B cell (primary cell): Measurements from ENCODE around the gene CALR. TPM values are rescaled to one million over a fixed set of nuclear protein-coding genes. Genes with fewer than 3 reads are reported as not detected.
A peak's percentile ranks its signal among the peaks of the same experiment; 100 is the strongest.
"Not testable (repeated sequence)": the region's sequence is repeated elsewhere in the genome, so short reads cannot be mapped to it uniquely, and the experiment has no call there.

Experiments
- ATAC-seq: fragments of 200-7000 bp; cut with Tn5 transposase; one replicate; pipeline ENCODE4 v1.10.0; 2021; ENCODE audit warnings: low read depth, mild to moderate bottlenecking, moderate number of reproducible peaks, moderate library complexity
- CTCF ChIA-PET: fragments of 350-600 bp; sonication (Branson Sonifier 250); formaldehyde crosslinking; loops from one replicate; lab custom pipeline; 2021; ENCODE audit warnings: antibody characterized with exemption, inconsistent platforms; lab: Charles Lee
- POLR2A ChIA-PET: fragments of 350-600 bp; sonication (Branson Sonifier 250); formaldehyde crosslinking; loops from one replicate; lab custom pipeline; 2021; ENCODE audit warnings: antibody characterized with exemption; lab: Charles Lee
- DNase-seq: peaks from one replicate; pipeline ENCODE4 v3.0.0; 2013
- H2AFZ ChIP-seq: 2 replicates; pipeline ENCODE4 v1.6.1; 2012; ENCODE audit warnings: mild to moderate bottlenecking, low read depth, low read length; ENCODE audit not compliant: insufficient read depth, poor library complexity, severe bottlenecking
- H3K27ac ChIP-seq, 2 donors: 1 replicate in 1 of 2; 2 replicates in 1 of 2; pipeline ENCODE4 v1.5.1; 2012 to 2013; ENCODE audit warnings: low read length in 2 of 2, mild to moderate bottlenecking in 2 of 2, moderate library complexity in 1 of 2
- H3K27me3 ChIP-seq, 4 experiments: fragments of 200-600 bp in 1 of 4; sonication (generic) in 1 of 4; replicated peaks in 1 of 4; 1 replicate in 2 of 4; 2 replicates in 2 of 4; pipeline versions ENCODE4 v1.6.1 to v1.7.0; 2013 to 2016; ENCODE audit warnings: low read length in 3 of 4, mild to moderate bottlenecking in 2 of 4, mixed read lengths in 1 of 4, moderate library complexity in 1 of 4; ENCODE audit not compliant: insufficient read depth in 4 of 4, control insufficient read depth in 3 of 4; ENCODE audit errors: control extremely low read depth in 1 of 4
- H3K36me3 ChIP-seq, 2 experiments: replicated peaks in 1 of 2; 1 replicate in 1 of 2; 2 replicates in 1 of 2; pipeline versions ENCODE4 v1.6.1 to v1.7.1; 2013; ENCODE audit warnings: low read length in 1 of 2; ENCODE audit not compliant: insufficient read depth in 2 of 2, control insufficient read depth in 1 of 2; ENCODE audit errors: control extremely low read depth in 1 of 2, extremely low read depth in 1 of 2
- H3K4me1 ChIP-seq, 2 donors: fragments of 200-600 bp in 1 of 2; sonication (generic) in 1 of 2; 1 replicate in 1 of 2; 2 replicates in 1 of 2; pipeline versions ENCODE4 v1.5.1 to v1.6.1; 2013 to 2017; ENCODE audit warnings: low read length in 2 of 2; ENCODE audit not compliant: control insufficient read depth in 2 of 2, insufficient read depth in 2 of 2
- H3K4me2 ChIP-seq: replicated peaks from 2 replicates; pipeline ENCODE3; 2012; ENCODE audit warnings: mild to moderate bottlenecking, low read depth, low read length; ENCODE audit not compliant: poor library complexity, severe bottlenecking
- H3K4me3 ChIP-seq, 5 experiments: fragments of 200-600 bp in 1 of 5; sonication (generic) in 1 of 5; 1 replicate in 3 of 5; 2 replicates in 2 of 5; pipeline versions ENCODE4 v1.5.1 to v1.7.0; 2011 to 2016; ENCODE audit warnings: low read length in 4 of 5, mild to moderate bottlenecking in 4 of 5, low read depth in 2 of 5, control low read depth in 1 of 5, moderate library complexity in 1 of 5; ENCODE audit not compliant: insufficient read depth in 1 of 5; ENCODE audit errors: control extremely low read depth in 1 of 5, extremely low read depth in 1 of 5
- H3K79me2 ChIP-seq: fragments of 200-600 bp; sonication (generic); one replicate; pipeline ENCODE4 v1.6.0; 2016; ENCODE audit warnings: low read length; ENCODE audit not compliant: control insufficient read depth, insufficient read depth
- H3K9ac ChIP-seq: fragments of 200-600 bp; sonication (generic); 2 replicates; pipeline ENCODE4 v1.6.1; 2017; ENCODE audit warnings: mild to moderate bottlenecking, low read length, moderate library complexity
- H3K9me3 ChIP-seq, 3 donors: one replicate each; pipeline versions ENCODE4 v1.6.1 to v1.7.1; 2013; ENCODE audit warnings: low read length in 2 of 3; ENCODE audit not compliant: control insufficient read depth in 2 of 3, insufficient read depth in 1 of 3; ENCODE audit errors: control extremely low read depth in 1 of 3
- H4K20me1 ChIP-seq: 2 replicates; pipeline ENCODE4 v1.6.0; 2012; ENCODE audit warnings: mild to moderate bottlenecking, low read length; ENCODE audit not compliant: insufficient read depth, control insufficient read depth, poor library complexity, severe bottlenecking
- H3K27ac Mint-ChIP-seq: one replicate; pipeline ENCODE4 v1.8.0; 2021; ENCODE audit warnings: mixed read lengths
- H3K27me3 Mint-ChIP-seq: one replicate; pipeline ENCODE4 v1.8.0; 2021; ENCODE audit warnings: mixed read lengths
- H3K4me1 Mint-ChIP-seq: one replicate; pipeline ENCODE4 v1.8.0; 2021; ENCODE audit warnings: mixed read lengths
- H3K4me3 Mint-ChIP-seq: one replicate; pipeline ENCODE4 v1.8.0; 2021; ENCODE audit warnings: mixed read lengths
- H3K9me3 Mint-ChIP-seq: one replicate; pipeline ENCODE4 v1.8.0; 2022; ENCODE audit warnings: mixed read lengths; ENCODE audit not compliant: insufficient read depth
- CTCF ChIP-seq: fragments of 200-600 bp; IDR thresholded peaks from one replicate; pipeline ENCODE4 v1.8.0; 2022; ENCODE audit warnings: antibody characterized with exemption, mild to moderate bottlenecking
- EZH2 ChIP-seq: IDR thresholded peaks from 2 replicates; pipeline ENCODE4 v1.6.1; 2012; ENCODE audit warnings: borderline replicate concordance, low read depth, mild to moderate bottlenecking, moderate library complexity, low read length; ENCODE audit not compliant: insufficient read depth, poor library complexity, severe bottlenecking
- WGBS: methylation state at CpG from one replicate; pipeline ENCODE4 v1.1.5; 2013; ENCODE audit warnings: missing lambda C conversion rate; ENCODE audit not compliant: insufficient coverage; 5-methylcytosine and 5-hydroxymethylcytosine counted together
- intact Hi-C: fragments of 100-400 bp; cut with micrococcal nuclease; formaldehyde crosslinking; loops from one replicate; pipeline ENCODE4 v1.10.0; 2022
- polyA plus RNA-seq: library from polyadenylated mRNA; depleted of rRNA; stranded (reverse); fragments of >200 nt; gene quantifications from 2 replicates; pipeline ENCODE4 v1.2.3, GENCODE V29; 2012
- total RNA-seq, 2 donors: library from RNA; stranded (reverse); fragments of 120-200 nt in 1 of 2; gene quantifications; 1 replicate in 1 of 2; 2 replicates in 1 of 2; pipeline versions ENCODE4 v1.2.3 to v1.2.4, GENCODE V29; 2013 to 2022

CALR gene
- total and polyA plus RNA-seq, 2 donors (not counting 1 experiment from before 2014, with no cell fraction given) = 214 to 385 TPM

- H3K9me3 Mint-ChIP-seq = no peaks in the 10 kb centered on the region
- H2AFZ ChIP-seq = no peak overlapping the region
- H3K79me2 ChIP-seq = peaks cover 17% of the 10 kb centered on the region
- H3K4me3 Mint-ChIP-seq = no peak overlapping the region
- H3K4me1 ChIP-seq = peaks cover 17 to 33% of the 10 kb centered on the region in 2 donors
- no peak for DNase-seq
- no peaks in the 10 kb centered on the region for H3K27me3 ChIP-seq
- peak overlapping the region; percentile 68 for H3K27ac Mint-ChIP-seq
- H3K4me1 Mint-ChIP-seq = peaks cover 31% of the 10 kb centered on the region
- H3K4me2 ChIP-seq = no peak overlapping the region
- POLR2A ChIA-PET = interaction anchor here (0.6 kb wide), 1 partner anchor 184 kb away, joined by 3 read pairs; no protein-coding TSS in a partner anchor
- WGBS = 95% methylated on average over 14 of the region's 16 CpGs
- H3K9ac ChIP-seq = no peak overlapping the region
- peaks cover 30% of the 10 kb centered on the region for H4K20me1 ChIP-seq
- no peak for ATAC-seq
- peaks cover 0 to 4% (median 0%) of the 10 kb centered on the region in 3 donors for H3K9me3 ChIP-seq
- H3K36me3 ChIP-seq = peaks cover 3 to 75% of the 10 kb centered on the region in 2 experiments
- H3K27me3 Mint-ChIP-seq = no peaks in the 10 kb centered on the region
- TF ChIP-seq CTCF (no peak), EZH2 (no peak)
- H3K27ac ChIP-seq = no peak overlapping the region
- CTCF ChIA-PET = interaction anchor here (0.8 to 1.5 kb wide), 2 partner anchors 16 to 112 kb away, joined by 4 to 6 read pairs; no protein-coding TSS in a partner anchor
- intact Hi-C loops = no loop called here
- H3K4me3 ChIP-seq = no peak overlapping the region
Measured at GRCh38 chr19:12949363-12950283, 11.2 kb downstream of the CALR start.

GRCh38 chr19:12952050-12952449 is 13.6 kb downstream of the CALR start:
- POLR2A ChIA-PET, H2AFZ ChIP-seq, H3K4me2 ChIP-seq, intact Hi-C loops, H3K9me3 Mint-ChIP-seq, H3K27me3 Mint-ChIP-seq, H3K27ac Mint-ChIP-seq, DNase-seq, H3K9me3 ChIP-seq, H3K27ac ChIP-seq, H3K4me3 ChIP-seq, H3K27me3 ChIP-seq, ATAC-seq, H3K4me3 Mint-ChIP-seq, H3K9ac ChIP-seq: not testable (repeated sequence)
- Histone ChIP-seq H3K4me1 (peaks cover 21 to 34% of the 10 kb centered on the region in 2 donors), H3K36me3 (peaks cover 5 to 70% of the 10 kb centered on the region in 2 experiments), H3K79me2 (peaks cover 11% of the 10 kb centered on the region), H4K20me1 (peaks cover 37% of the 10 kb centered on the region)
- CTCF ChIA-PET = interaction anchor here (0.9 to 1.6 kb wide), 2 partner anchors 25 to 186 kb away, joined by 3 read pairs; no protein-coding TSS in a partner anchor
- H3K4me1 Mint-ChIP-seq = peaks cover 34% of the 10 kb centered on the region
- 100% methylated on average over 4 of the region's 6 CpGs for WGBS
